Suprapubic skin (tissue), 4 donors: ENCODE results near the gene KRT76. TPM values are rescaled to one million over a fixed set of nuclear protein-coding genes. Genes with fewer than 3 reads are reported as not detected.

Source experiments
- DNase-seq, 2 donors: peaks; one replicate each; pipeline ENCODE4 v3.0.0-alpha.2; 2019; ENCODE audit warnings: low spot score in 2 of 2
- H3K27ac ChIP-seq: fragments of 200-600 bp; sonication (generic); one replicate; pipeline ENCODE4 v1.5.1; 2019
- H3K27me3 ChIP-seq: fragments of 200-600 bp; sonication (generic); one replicate; pipeline ENCODE4 v1.5.1; 2019
- H3K36me3 ChIP-seq: fragments of 200-600 bp; sonication (generic); one replicate; pipeline ENCODE4 v1.5.1; 2019
- H3K4me1 ChIP-seq: fragments of 200-600 bp; sonication (generic); one replicate; pipeline ENCODE4 v1.5.1; 2019
- H3K4me3 ChIP-seq: fragments of 200-600 bp; sonication (generic); one replicate; pipeline ENCODE4 v1.5.1; 2019; ENCODE audit warnings: mild to moderate bottlenecking
- H3K9me3 ChIP-seq: fragments of 200-600 bp; sonication (generic); one replicate; pipeline ENCODE4 v1.5.1; 2019
- EP300 ChIP-seq: sonication (generic); formaldehyde crosslinking; IDR thresholded peaks from one replicate; pipeline ENCODE4 v1.6.1; 2017; ENCODE audit warnings: antibody characterized with exemption
- POLR2A ChIP-seq, 2 donors: fragments of 450-650 bp; IDR thresholded peaks; one replicate each; pipeline ENCODE4 v1.6.1; 2017; ENCODE audit warnings: antibody characterized with exemption in 2 of 2, mild to moderate bottlenecking in 2 of 2, moderate library complexity in 2 of 2
- POLR2AphosphoS5 ChIP-seq, 3 donors: sonication (generic); formaldehyde crosslinking; IDR thresholded peaks; one replicate each; pipeline ENCODE4 v1.6.1; 2017; ENCODE audit warnings: antibody characterized with exemption in 3 of 3
- WGBS: methylation state at CpG from one replicate; pipeline ENCODE4 v1.1.5; 2018; 5-methylcytosine and 5-hydroxymethylcytosine counted together
- total RNA-seq, 4 donors: library from RNA; depleted of rRNA; stranded (reverse); fragments of >200 nt; gene quantifications; one replicate each; pipeline ENCODE4 v1.1.0, GENCODE V29; 2016
- TF ChIP-seq, protein P1 (sequence below), 2 donors: fragments of 200-600 bp in 1 of 2; fragments of 450-650 bp in 1 of 2; sonication (generic) in 1 of 2; IDR thresholded peaks; one replicate each; pipeline ENCODE4 v1.5.1; 2016 to 2019; ENCODE audit warnings: antibody characterized with exemption in 2 of 2, mild to moderate bottlenecking in 1 of 2, moderate library complexity in 1 of 2

KRT76 gene
- total RNA-seq, 4 donors from 2014 or later, result not detected

DNA sequence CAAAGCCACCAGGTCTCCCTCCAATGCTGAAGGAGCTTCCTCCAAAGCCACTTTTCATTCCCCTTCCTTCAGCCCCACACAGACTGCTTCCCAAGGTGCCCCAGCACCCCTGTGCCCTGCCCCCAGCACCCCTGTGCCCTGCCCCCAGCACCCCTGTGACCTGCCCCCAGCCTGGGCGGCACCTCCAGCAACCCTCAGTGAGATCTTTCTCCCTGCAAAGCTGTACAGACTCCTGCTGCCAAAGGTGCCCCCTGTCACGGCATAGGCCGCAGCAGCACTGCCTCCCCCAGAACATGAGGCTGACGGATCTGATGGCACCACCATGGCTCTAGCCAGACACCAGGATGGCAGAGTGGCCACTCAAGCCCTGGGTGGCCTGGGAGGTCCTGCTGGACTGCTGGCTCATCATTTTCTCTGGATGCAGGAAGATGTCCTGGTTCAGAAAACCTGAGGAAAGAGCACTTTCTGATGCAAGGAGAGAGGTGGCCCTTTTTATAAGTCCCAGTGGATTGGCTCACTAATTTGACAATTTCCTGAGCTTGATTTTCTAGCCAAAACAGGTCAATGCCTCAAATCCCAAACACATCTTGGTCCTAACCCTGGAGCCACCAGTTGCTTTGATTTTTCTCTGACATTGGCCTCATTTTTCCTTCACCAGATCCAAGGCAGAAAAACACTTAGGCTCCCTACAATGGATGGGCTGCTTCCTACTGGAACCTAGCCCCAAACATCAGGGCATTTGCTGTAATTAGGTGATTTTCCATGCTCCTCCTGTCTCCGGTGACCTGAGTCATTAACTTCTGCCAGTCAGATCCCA, 41.1 kb downstream of the KRT76 start:
- 78% methylated on average over 2 of the region's 5 CpGs for WGBS
- DNase-seq, result no peak
- no peak overlapping the region for H3K27ac ChIP-seq
- peaks cover 16% of the 10 kb centered on the region for H3K27me3 ChIP-seq
- H3K36me3 ChIP-seq, result no peaks in the 10 kb centered on the region
- no peak overlapping the region for H3K4me3 ChIP-seq
- H3K4me1 ChIP-seq, result no peaks in the 10 kb centered on the region
- TF ChIP-seq EP300 (no peak), POLR2A (IDR thresholded peaks at IDR 0.05) (no peak), POLR2AphosphoS5 (IDR thresholded peaks at IDR 0.05) (no peak)
- TF ChIP-seq, protein P1, sequence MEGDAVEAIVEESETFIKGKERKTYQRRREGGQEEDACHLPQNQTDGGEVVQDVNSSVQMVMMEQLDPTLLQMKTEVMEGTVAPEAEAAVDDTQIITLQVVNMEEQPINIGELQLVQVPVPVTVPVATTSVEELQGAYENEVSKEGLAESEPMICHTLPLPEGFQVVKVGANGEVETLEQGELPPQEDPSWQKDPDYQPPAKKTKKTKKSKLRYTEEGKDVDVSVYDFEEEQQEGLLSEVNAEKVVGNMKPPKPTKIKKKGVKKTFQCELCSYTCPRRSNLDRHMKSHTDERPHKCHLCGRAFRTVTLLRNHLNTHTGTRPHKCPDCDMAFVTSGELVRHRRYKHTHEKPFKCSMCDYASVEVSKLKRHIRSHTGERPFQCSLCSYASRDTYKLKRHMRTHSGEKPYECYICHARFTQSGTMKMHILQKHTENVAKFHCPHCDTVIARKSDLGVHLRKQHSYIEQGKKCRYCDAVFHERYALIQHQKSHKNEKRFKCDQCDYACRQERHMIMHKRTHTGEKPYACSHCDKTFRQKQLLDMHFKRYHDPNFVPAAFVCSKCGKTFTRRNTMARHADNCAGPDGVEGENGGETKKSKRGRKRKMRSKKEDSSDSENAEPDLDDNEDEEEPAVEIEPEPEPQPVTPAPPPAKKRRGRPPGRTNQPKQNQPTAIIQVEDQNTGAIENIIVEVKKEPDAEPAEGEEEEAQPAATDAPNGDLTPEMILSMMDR (IDR thresholded peaks at IDR 0.05), result no peak
- no peaks in the 10 kb centered on the region for H3K9me3 ChIP-seq

DNA sequence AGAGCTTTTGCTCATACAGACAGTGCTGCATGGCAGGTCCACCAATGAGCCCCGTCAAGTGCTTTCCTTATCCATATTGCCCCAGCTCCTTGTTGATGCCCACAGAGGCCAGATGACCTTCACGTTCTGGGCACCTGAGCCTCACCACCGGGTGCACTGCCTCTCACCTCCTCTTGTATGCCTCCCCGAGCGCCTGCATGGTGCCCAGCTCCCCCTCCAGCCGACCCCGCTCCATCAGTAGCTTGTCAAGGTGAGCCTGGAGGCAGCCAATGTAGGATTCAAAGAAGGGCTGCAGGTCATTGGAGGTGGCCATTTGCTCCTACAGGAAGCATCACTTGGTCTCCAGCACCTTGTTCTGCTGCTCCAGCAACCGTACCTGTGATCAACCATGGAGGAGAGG, 42.0 kb downstream of the KRT76 start:
- H3K4me1 ChIP-seq, result no peaks in the 10 kb centered on the region
- no peak overlapping the region for H3K4me3 ChIP-seq
- DNase-seq, result no peak
- TF ChIP-seq, protein P1 (IDR thresholded peaks at IDR 0.05), result no peak
- TF ChIP-seq POLR2A (IDR thresholded peaks at IDR 0.05) (no peak), POLR2AphosphoS5 (IDR thresholded peaks at IDR 0.05) (no peak), EP300 (no peak)
- no peak overlapping the region for H3K27ac ChIP-seq
- 84% methylated on average over 7 of the region's 8 CpGs for WGBS
- H3K27me3 ChIP-seq, result peaks cover 16% of the 10 kb centered on the region
- H3K9me3 ChIP-seq, result no peaks in the 10 kb centered on the region
- H3K36me3 ChIP-seq, result no peaks in the 10 kb centered on the region

DNA sequence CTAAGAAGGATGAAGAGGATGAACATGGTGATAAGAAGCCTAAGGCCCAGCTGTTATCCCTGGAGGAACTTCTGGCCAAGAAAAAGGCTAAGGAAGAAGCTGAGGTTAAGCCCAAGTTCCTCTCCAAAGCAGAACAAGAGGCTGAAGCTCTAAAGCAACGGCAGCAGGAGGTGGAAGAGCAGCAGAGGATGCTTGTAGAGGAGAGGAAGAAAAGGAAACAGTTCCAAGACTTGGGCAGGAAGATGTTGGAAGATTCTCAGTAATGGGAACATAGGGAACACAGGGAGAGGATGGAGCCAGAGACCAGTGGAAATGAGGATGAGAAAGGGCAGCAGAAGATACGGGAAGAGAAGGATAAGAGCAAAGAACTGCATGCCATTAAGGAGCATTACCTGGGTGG, 46.4 kb downstream of the KRT76 start:
- no peak for DNase-seq
- TF ChIP-seq, protein P1 (IDR thresholded peaks at IDR 0.05), result no peak
- TF ChIP-seq EP300 (no peak), POLR2AphosphoS5 (IDR thresholded peaks at IDR 0.05) (no peak), POLR2A (IDR thresholded peaks at IDR 0.05) (no peak)
- peaks cover 16% of the 10 kb centered on the region for H3K27me3 ChIP-seq
- H3K27ac ChIP-seq, result no peak overlapping the region
- no peak overlapping the region for H3K4me3 ChIP-seq
- H3K36me3 ChIP-seq, result no peaks in the 10 kb centered on the region
- H3K4me1 ChIP-seq, result no peaks in the 10 kb centered on the region
- WGBS, result 85% methylated on average over 2 of the region's 2 CpGs
- no peaks in the 10 kb centered on the region for H3K9me3 ChIP-seq

DNA sequence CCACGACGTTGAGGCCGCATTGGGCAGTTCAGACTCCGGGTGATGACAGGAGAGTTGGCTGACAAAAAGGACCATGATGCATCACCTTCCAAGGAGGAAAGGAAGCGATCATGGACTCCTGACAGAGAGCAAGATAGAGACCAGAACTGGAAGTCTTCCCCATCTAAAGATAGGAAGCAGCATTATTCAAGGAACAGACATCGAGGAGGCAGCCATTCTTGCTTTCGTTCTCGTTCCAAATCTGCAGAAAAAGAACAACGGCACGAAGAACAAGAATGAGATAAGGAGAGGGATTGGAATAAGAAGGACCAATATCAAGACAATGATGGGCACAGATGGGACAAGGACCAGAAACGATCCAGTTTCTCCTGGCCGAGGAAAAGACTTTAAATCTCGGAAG, 46.8 kb downstream of the KRT76 start:
- no peak for DNase-seq
- H3K27me3 ChIP-seq, result peaks cover 16% of the 10 kb centered on the region
- H3K36me3 ChIP-seq, result no peaks in the 10 kb centered on the region
- no peak overlapping the region for H3K27ac ChIP-seq
- 91% methylated on average over 13 of the region's 13 CpGs for WGBS
- H3K4me3 ChIP-seq, result no peak overlapping the region
- no peaks in the 10 kb centered on the region for H3K4me1 ChIP-seq
- H3K9me3 ChIP-seq, result no peaks in the 10 kb centered on the region
- TF ChIP-seq POLR2AphosphoS5 (IDR thresholded peaks at IDR 0.05), result no peak
- no peak for TF ChIP-seq EP300
- TF ChIP-seq, protein P1 (IDR thresholded peaks at IDR 0.05), result no peak
- TF ChIP-seq POLR2A (IDR thresholded peaks at IDR 0.05), result no peak

DNA sequence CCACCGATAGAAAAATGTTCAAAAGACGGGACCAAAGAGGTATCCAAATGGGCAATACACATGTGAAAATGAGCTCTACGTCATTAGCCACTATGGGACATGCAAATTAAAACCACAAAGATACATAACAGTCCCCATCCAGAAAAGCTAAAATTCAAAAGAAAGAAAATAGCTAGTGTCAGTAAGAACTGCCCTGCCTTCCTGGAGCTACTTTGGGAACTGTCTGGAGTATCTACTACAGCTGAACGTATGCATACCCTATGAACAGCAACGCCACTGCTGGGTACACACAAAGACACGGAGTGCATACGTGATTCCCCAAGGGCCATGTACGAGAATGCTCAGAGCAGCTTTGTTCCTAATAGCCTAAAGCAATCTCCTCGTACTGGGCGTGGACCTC, 48.0 kb downstream of the KRT76 start:
- H3K27ac ChIP-seq, result no peak overlapping the region
- no peaks in the 10 kb centered on the region for H3K9me3 ChIP-seq
- 73% methylated on average over 9 of the region's 10 CpGs for WGBS
- TF ChIP-seq, protein P1 (IDR thresholded peaks at IDR 0.05), result no peak
- TF ChIP-seq POLR2AphosphoS5 (IDR thresholded peaks at IDR 0.05), result no peak
- no peak for TF ChIP-seq POLR2A (IDR thresholded peaks at IDR 0.05)
- no peak for TF ChIP-seq EP300
- DNase-seq, result no peak
- H3K27me3 ChIP-seq, result peaks cover 7% of the 10 kb centered on the region
- no peaks in the 10 kb centered on the region for H3K36me3 ChIP-seq
- H3K4me1 ChIP-seq, result no peaks in the 10 kb centered on the region
- H3K4me3 ChIP-seq, result no peak overlapping the region
